Stimulated activated CD4-positive, alpha-beta T cell treated with anti-CD3 and anti-CD28 coated beads, Interleukin-15, amount 100 ng/mL, for 1 hour (primary cell): ENCODE data around the gene PLCD3.

Experiments used
- DNase-seq, 2 donors: peaks; one replicate each; pipeline ENCODE4 v3.0.0-alpha.2; 2020; ENCODE audit warnings: low read depth in 1 of 2, low spot score in 1 of 2

PLCD3 gene

DNA sequence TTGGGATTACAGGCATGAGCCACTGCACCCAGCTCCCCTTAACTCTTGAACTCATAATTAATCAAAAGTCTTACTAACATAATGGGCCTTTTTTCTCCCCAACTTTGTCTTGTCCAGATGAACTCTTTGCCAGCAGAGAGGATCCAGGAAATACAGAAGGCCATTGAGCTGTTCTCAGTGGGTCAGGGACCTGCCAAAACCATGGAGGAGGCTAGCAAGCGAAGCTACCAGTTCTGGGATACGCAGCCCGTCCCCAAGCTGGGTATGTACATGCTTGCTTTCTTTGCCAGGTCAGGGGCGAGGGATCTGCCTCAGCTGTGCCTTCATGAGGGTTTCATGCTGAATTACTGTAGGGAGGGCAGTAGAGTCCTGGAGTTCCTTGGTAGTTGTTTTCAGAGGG, 45.9 kb downstream of the PLCD3 start:
- DNase-seq: no peak

DNA sequence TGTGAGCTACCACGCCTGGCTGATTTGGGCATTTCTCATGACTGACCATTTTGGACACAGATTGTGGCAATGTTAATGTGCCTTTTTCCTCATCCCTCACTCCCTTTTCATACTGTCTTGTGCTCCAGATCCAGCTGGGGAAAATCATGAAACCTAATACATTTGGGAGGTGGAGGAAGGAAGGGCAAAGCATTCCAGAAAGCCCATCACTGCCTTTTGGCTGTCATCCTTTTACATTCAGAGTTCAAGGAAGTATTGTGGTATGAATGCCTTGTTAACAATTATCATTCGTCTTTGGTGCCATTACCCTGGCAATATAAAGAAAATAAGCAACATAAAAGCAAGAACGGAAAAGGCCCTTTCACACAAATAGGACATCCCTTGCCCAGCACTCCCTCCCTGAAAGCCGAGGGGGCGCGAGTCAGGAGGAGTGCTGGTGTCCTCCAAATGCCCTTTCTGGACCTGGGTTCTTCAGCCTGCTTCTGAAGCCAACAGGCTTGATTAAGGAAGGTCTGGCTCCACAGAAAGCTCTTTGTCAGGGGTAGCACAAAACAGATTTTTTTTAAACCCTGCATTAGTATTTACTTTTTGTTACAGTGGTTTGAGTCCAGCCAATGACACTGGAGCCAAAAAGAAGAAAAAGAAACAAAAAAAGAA, 51.1 kb downstream of the PLCD3 start:
- no peak for DNase-seq

DNA sequence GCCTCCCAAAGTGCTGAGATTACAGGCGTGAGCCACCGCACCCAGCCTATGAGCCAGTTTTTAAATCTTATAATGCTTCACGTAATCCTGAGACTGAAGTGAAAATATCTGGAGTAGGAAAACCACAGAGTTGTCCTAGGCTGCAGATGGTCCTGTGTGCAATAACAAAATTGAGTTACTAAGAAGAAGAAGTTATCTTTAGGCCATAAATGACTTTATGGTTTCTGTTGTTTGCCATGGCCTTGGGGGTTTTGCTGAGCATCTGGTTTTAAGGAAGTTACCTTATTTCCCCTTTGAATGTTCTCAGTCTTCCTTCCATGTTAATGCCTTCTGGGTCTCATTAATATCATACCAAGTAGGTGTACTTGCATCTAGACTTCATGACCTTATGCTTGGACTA, 54.7 kb downstream of the PLCD3 start:
- no peak for DNase-seq

DNA sequence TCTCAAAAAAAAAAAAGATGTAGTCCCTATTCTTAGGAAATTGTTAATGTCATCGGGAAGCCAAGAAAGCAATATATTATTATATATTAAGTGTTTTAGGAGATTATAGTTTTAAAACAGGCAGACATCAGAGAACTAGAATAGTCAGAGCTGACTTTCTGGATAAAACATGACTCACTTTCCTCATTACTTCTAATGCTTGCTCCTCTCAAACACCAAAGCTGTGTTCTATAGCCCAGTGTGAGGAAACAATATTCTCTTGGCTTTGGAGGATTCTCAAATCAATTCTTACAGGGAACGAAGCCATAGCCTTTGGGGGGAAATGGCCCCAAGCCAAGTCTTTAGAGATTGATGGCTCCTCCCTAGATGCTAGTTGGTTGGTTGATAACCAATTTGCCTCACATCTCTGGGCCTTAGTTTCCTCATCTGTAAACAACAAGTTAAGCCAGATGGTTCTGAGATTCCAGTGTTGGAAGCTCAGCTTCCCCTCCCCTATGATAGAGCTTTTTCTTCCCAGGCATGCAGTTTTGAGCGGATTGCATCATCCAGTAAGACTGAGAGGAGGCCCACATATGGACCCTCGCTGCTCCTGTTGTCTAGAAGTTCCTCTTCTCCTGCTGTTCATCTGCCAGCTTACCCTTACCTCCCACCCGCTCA, 58.8 kb downstream of the PLCD3 start:
- no peak for DNase-seq

DNA sequence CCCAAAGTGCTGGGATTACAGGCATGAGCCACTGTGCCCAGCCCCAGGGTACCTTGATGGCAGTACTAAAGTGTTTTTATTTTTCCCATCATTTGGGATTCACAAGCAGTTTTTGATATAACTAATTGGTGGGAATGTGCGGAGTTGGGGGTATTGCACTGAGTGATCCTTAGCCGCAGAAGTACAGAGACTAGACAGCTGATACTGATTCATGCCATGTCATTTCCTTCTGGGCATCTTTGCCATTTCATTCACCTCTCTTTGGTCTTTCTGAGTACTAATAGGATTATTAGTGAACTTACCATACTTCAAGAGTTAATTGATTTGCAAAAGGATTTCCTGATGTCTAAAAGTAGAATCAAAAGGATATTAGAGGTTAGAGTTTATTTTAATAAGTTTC, 61.5 kb downstream of the PLCD3 start:
- DNase-seq: no peak

DNA sequence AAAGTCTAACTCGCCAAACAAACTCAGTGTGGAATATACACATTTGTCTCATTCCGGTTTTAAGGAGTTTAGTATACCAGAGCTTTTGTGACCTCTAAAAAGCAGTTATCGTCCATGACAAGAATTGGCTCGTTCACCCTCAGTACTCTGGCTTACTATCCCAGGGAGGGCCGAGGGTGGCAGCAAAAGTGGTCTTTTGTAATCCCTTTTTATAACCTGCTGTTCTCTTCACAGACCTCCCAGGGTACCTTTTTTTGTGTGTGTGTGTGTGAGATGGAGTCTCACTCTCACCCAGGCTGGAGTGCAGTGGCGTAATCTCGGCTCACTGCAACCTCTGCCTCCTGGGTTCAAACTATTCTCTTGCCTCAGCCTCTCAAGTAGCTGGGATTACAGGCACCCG, 62.3 kb downstream of the PLCD3 start:
- DNase-seq: no peak

DNA sequence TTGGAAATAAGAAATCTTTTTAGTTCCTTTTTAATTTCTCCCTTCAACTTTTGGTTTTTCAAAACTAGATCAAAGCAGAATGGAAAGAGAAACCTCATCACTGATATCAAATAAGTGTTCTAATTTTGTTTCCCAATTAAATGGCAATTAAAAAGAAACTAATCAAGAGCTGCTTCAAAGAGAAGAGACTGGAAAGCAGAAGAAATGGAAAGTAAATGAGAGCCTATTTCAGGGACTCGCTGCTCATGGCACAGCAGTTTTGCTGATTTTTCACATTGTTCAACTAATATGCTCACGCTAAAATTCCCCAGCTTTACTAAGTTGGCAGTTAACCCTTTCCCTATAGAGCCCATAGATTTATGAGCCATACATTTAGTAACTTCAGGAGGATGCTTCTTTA, 64.7 kb downstream of the PLCD3 start:
- DNase-seq: no peak

DNA sequence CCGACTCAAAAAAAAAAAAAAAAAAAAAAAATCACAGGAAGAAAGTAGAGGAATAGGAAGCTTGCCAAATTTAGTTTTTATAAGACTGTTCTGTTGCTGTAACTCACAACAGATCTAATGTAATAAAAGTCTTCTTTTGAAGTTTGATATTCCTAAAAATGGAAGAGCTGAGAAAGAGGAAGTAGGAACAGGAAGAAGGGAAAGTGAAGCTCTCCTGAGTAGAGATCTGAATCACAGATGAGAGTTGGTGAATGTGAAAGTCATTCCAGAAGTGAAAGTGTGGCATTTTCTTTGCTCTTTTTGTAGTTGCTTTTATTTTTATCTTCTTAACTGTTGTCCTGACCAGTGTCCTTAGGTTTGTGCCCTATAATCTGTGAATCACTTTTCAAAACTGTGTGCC, 69.1 kb downstream of the PLCD3 start:
- DNase-seq: no peak

DNA sequence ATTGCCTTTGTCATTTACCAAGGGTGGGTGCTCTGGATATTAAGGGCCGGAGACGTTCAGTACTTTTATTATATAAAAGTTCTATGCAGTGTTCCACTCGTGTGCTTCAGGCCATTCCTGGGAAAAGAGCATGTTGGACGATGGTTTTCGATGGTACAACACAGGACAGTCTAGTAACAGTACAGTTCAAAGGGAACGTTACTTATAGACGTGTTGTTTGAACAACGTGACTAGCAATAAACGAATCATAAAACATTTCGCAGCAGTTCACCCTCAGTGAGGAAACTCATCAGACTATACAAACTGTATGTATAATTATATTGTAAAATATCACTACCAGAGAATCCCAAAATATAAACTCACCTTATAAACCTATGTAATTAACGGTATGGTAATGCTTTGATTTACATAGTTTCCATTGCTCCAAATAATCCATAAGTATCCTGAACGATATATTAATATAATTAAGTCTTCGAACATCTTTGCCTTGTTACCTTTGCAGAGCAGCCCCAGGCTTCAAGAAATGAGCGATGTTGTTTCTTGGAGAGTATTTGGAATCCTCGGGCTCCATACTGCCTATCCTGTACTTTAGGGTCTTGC, 70.6 kb downstream of the PLCD3 start:
- DNase-seq: no peak

DNA sequence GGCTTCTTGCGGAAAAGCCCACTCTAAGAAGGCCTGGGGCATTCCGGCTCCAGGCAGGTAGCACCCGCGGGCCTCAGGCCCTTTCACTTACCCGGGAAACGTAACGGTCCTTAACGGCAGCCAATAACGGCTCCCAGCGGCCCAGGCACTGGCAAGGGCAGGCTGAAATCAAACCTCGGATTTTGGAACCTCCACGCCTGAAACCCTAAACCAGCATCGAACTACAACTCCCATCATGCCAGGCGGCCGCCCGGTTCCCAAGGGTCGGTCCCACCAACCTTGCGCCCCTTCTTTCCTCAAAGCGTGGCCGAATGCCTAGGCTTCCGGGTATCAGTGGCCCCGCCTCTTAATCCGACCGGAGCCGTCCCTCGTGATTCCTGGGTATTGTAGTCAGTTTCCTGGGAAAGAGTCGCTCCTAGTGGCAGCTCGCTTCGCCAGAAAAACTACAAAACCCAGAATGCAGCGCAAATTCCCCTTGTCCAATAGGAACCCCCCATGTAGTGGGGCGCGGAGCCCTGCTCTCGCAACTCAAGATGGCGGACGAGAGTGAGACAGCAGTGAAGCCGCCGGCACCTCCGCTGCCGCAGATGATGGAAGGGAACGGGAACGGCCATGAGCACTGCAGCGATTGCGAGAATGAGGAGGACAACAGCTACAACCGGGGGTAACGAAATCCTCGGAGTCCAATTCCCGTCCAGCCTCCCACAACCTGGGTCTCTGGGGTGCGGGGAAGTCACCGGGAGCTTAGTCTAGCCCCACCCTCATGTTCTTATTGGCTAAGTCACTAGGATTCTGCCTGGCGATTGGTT, 71.3 kb downstream of the PLCD3 start, which contains the start of gene NMT1:
TSS of gene NMT1 (plus strand) at position 521 of the 809 bp plus-strand sequence. CDS start at position 534, 13 bp downstream.
- DNase-seq: peak; percentile 85 to 88

DNA sequence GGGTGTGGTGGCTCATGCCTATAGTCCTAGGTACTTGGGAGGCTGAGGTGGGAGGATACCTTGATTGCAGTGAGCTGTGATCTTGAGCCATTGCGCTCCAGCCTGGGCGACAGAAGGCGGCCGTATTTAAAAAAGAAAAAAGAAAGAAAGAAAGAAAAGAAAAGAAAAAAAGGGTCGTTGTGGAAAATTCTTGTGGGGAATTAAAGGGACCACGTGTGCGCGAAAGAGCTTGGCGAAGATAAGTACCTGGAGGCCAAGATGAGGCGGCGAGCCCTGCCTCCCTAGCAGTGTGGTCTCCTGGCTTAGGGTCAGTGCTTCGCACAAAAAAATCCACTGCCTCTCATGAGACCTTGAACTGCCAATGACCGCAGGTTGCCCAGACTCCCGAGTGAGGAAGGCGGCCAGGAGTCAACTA, 71.9 kb downstream of the PLCD3 start:
- no peak for DNase-seq
